Karpas-422 (cell line): ENCODE measurements around the gene GDF7. TPM values are rescaled to one million over a fixed set of nuclear protein-coding genes. Genes with fewer than 3 reads are reported as not detected.

Experiments
- DNase-seq: peaks from one replicate; pipeline ENCODE4 v3.0.0-alpha.2; 2015
- H2AFZ ChIP-seq: fragments of 200-600 bp; sonication (generic); 2 replicates; pipeline ENCODE4 v1.6.1; 2014; ENCODE audit warnings: antibody characterized with exemption, low read length, mixed read lengths
- H3K27ac ChIP-seq: fragments of 200-600 bp; sonication (generic); 2 replicates; pipeline ENCODE4 v1.5.1; 2014; ENCODE audit warnings: mild to moderate bottlenecking, low read length, moderate library complexity
- H3K27me3 ChIP-seq: fragments of 200-600 bp; sonication (generic); 2 replicates; pipeline ENCODE4 v1.6.1; 2014; ENCODE audit warnings: low read length, mixed read lengths
- H3K36me3 ChIP-seq: fragments of 200-600 bp; sonication (generic); 2 replicates; pipeline ENCODE4 v1.6.1; 2014; ENCODE audit warnings: low read length, mixed read lengths; ENCODE audit not compliant: insufficient read depth
- H3K4me1 ChIP-seq: fragments of 200-600 bp; sonication (generic); 2 replicates; pipeline ENCODE4 v1.6.1; 2014; ENCODE audit warnings: mild to moderate bottlenecking, low read length, mixed read lengths
- H3K4me2 ChIP-seq: fragments of 200-600 bp; sonication (generic); 2 replicates; pipeline ENCODE4 v1.6.1; 2014; ENCODE audit warnings: low read length, low read depth, mild to moderate bottlenecking; ENCODE audit not compliant: poor library complexity, severe bottlenecking
- H3K4me3 ChIP-seq: fragments of 200-600 bp; sonication (generic); 2 replicates; pipeline ENCODE4 v1.5.1; 2014; ENCODE audit warnings: mild to moderate bottlenecking, antibody characterized with exemption, low read length, mixed read lengths
- H3K79me2 ChIP-seq: fragments of 200-600 bp; sonication (generic); 2 replicates; pipeline ENCODE4 v1.6.1; 2014; ENCODE audit warnings: mild to moderate bottlenecking, low read length, mixed read lengths
- H3K9ac ChIP-seq: fragments of 200-600 bp; sonication (generic); 2 replicates; pipeline ENCODE4 v1.6.0; 2014; ENCODE audit warnings: low read length
- H3K9me2 ChIP-seq: fragments of 200-600 bp; sonication (generic), shearing (Covaris generic); replicated peaks from 2 replicates; pipeline ENCODE4 v1.6.0; 2014; ENCODE audit warnings: mild to moderate bottlenecking, low read length, moderate library complexity; ENCODE audit not compliant: insufficient read depth
- H3K9me3 ChIP-seq: fragments of 300-700, 200-600 bp; sonication (generic); 2 replicates; pipeline ENCODE4 v1.6.1; 2014; ENCODE audit warnings: low read length, mixed read lengths
- H4K20me1 ChIP-seq: fragments of 200-600 bp; sonication (generic); 2 replicates; pipeline ENCODE4 v1.6.1; 2014; ENCODE audit warnings: mild to moderate bottlenecking, antibody characterized with exemption, low read length, low read depth; ENCODE audit not compliant: insufficient read depth
- total RNA-seq: library from RNA; depleted of rRNA; stranded (reverse); fragments of >200 nt; shearing (Covaris generic); gene quantifications from 2 replicates; pipeline ENCODE4 v1.2.3, GENCODE V29; 2014; ENCODE audit warnings: low replicate concordance

Gene GDF7
- total RNA-seq, 1 experiment from 2014 or later: under 0.01 TPM

GRCh38 chr2:20653695-20654534 lies 13.0 kb upstream of the GDF7 start:
- DNase-seq: no peak
- Histone ChIP-seq H3K79me2 (no peaks in the 10 kb centered on the region), H3K9me2 (no peaks in the 10 kb centered on the region), H3K4me3 (no peak overlapping the region), H4K20me1 (no peaks in the 10 kb centered on the region), H3K27ac (no peak overlapping the region), H3K27me3 (no peaks in the 10 kb centered on the region; the same call in 1 of the 2 replicates), H3K36me3 (no peaks in the 10 kb centered on the region), H2AFZ (no peak overlapping the region), H3K4me2 (no peak overlapping the region), H3K9ac (no peak overlapping the region), H3K9me3 (no peaks in the 10 kb centered on the region), H3K4me1 (peaks cover 18% of the 10 kb centered on the region)

- H3K27ac ChIP-seq: no peak overlapping the region
- H3K9me2 ChIP-seq: no peaks in the 10 kb centered on the region
- no peak overlapping the region for H3K9ac ChIP-seq
- H3K4me3 ChIP-seq: no peak overlapping the region
- no peaks in the 10 kb centered on the region for H3K9me3 ChIP-seq
- no peak overlapping the region for H2AFZ ChIP-seq
- no peaks in the 10 kb centered on the region for H4K20me1 ChIP-seq
- H3K27me3 ChIP-seq: no peaks in the 10 kb centered on the region; the same call in 1 of the 2 replicates
- DNase-seq: no peak
- no peaks in the 10 kb centered on the region for H3K36me3 ChIP-seq
- no peak overlapping the region for H3K4me2 ChIP-seq
- peaks cover 18% of the 10 kb centered on the region for H3K4me1 ChIP-seq
- H3K79me2 ChIP-seq: no peaks in the 10 kb centered on the region
Measured at GRCh38 chr2:20654535-20654813, 12.5 kb upstream of the GDF7 start.

GRCh38 chr2:20656561-20656960 lies 10.4 kb upstream of the GDF7 start:
- Histone ChIP-seq H3K27ac (no peak overlapping the region), H3K9ac (no peak overlapping the region), H3K9me2 (no peaks in the 10 kb centered on the region), H4K20me1 (no peaks in the 10 kb centered on the region), H3K79me2 (no peaks in the 10 kb centered on the region), H2AFZ (no peak overlapping the region), H3K9me3 (no peaks in the 10 kb centered on the region), H3K4me1 (peaks cover 3% of the 10 kb centered on the region), H3K4me2 (no peak overlapping the region), H3K4me3 (no peak overlapping the region), H3K27me3 (no peaks in the 10 kb centered on the region), H3K36me3 (no peaks in the 10 kb centered on the region)
- no peak for DNase-seq

GRCh38 chr2:20657522-20658235 lies 9.3 kb upstream of the GDF7 start:
- Histone ChIP-seq H2AFZ (no peak overlapping the region), H3K4me1 (no peaks in the 10 kb centered on the region), H3K4me3 (no peak overlapping the region), H3K9ac (no peak overlapping the region), H3K4me2 (no peak overlapping the region), H3K9me3 (no peaks in the 10 kb centered on the region), H3K79me2 (no peaks in the 10 kb centered on the region), H4K20me1 (no peaks in the 10 kb centered on the region), H3K27ac (no peak overlapping the region), H3K27me3 (no peaks in the 10 kb centered on the region), H3K9me2 (no peaks in the 10 kb centered on the region), H3K36me3 (no peaks in the 10 kb centered on the region)
- DNase-seq: no peak

GRCh38 chr2:20660506-20661420 lies 6.2 kb upstream of the GDF7 start:
- Histone ChIP-seq H2AFZ (no peak overlapping the region), H3K27ac (no peak overlapping the region), H4K20me1 (no peaks in the 10 kb centered on the region), H3K4me2 (no peak overlapping the region), H3K27me3 (no peaks in the 10 kb centered on the region), H3K9ac (no peak overlapping the region), H3K36me3 (no peaks in the 10 kb centered on the region), H3K4me1 (no peaks in the 10 kb centered on the region), H3K9me2 (no peaks in the 10 kb centered on the region), H3K4me3 (no peak overlapping the region), H3K9me3 (no peaks in the 10 kb centered on the region), H3K79me2 (no peaks in the 10 kb centered on the region)
- no peak for DNase-seq

GRCh38 chr2:20661421-20662307 lies 5.3 kb upstream of the GDF7 start:
- Histone ChIP-seq H3K36me3 (no peaks in the 10 kb centered on the region), H3K4me2 (no peak overlapping the region), H3K9ac (no peak overlapping the region), H3K27ac (no peak overlapping the region), H3K9me3 (no peaks in the 10 kb centered on the region), H3K27me3 (no peaks in the 10 kb centered on the region), H2AFZ (no peak overlapping the region), H4K20me1 (no peaks in the 10 kb centered on the region), H3K4me3 (no peak overlapping the region), H3K4me1 (peaks cover 6% of the 10 kb centered on the region), H3K9me2 (no peaks in the 10 kb centered on the region), H3K79me2 (no peaks in the 10 kb centered on the region)
- peak; percentile 90 for DNase-seq

- H3K27me3 ChIP-seq: no peaks in the 10 kb centered on the region
- H3K27ac ChIP-seq: no peak overlapping the region
- H3K79me2 ChIP-seq: no peaks in the 10 kb centered on the region
- H4K20me1 ChIP-seq: no peaks in the 10 kb centered on the region
- no peaks in the 10 kb centered on the region for H3K9me3 ChIP-seq
- H3K9me2 ChIP-seq: no peaks in the 10 kb centered on the region
- H2AFZ ChIP-seq: no peak overlapping the region
- DNase-seq: no peak
- H3K36me3 ChIP-seq: no peaks in the 10 kb centered on the region
- peaks cover 7% of the 10 kb centered on the region for H3K4me1 ChIP-seq
- no peak overlapping the region for H3K4me3 ChIP-seq
- no peak overlapping the region for H3K9ac ChIP-seq
- H3K4me2 ChIP-seq: no peak overlapping the region
Measured at GRCh38 chr2:20662308-20662937, 4.5 kb upstream of the GDF7 start.
